Caco-2 (cell line): ENCODE data around the gene PLP2. TPM values are rescaled to one million over a fixed set of nuclear protein-coding genes. Genes with fewer than 3 reads are reported as not detected.

Source experiments
- BruUV-seq: library from RNA; stranded (reverse); fragments of 400-500 nt; replicated peaks from 2 replicates; lab custom pipeline; 2021; lab: Mats Ljungman, UMichigan
- CTCF ChIA-PET: fragments of 300-600 bp; sonication (Branson Sonifier 250); formaldehyde crosslinking; loops from one replicate; lab custom pipeline; 2022; ENCODE audit warnings: antibody characterized with exemption; lab: Charles Lee
- POLR2A ChIA-PET: fragments of 300-600 bp; sonication (Branson Sonifier 250); formaldehyde crosslinking; loops from one replicate; lab custom pipeline; 2022; ENCODE audit warnings: antibody characterized with exemption; lab: Charles Lee
- DNase-seq, 2 experiments: peaks; one replicate each; pipeline versions ENCODE4 v3.0.0 to v3.0.0-alpha.2; 2020 to 2022
- H3K27me3 ChIP-seq: replicated peaks from 2 replicates; pipeline ENCODE4 v1.6.0; 2011; ENCODE audit warnings: low read length; ENCODE audit not compliant: control insufficient read depth, insufficient read depth
- H3K36me3 ChIP-seq: 2 replicates; pipeline ENCODE4 v1.5.1; 2011; ENCODE audit warnings: low read length; ENCODE audit not compliant: control insufficient read depth, insufficient read depth
- H3K4me1 ChIP-seq: fragments of 250-450 bp; sonication (Bioruptor Pico); 2 replicates; pipeline ENCODE4 v1.5.1; 2020; ENCODE audit warnings: mild to moderate bottlenecking
- H3K4me3 ChIP-seq: 2 replicates; pipeline ENCODE4 v1.5.1; 2011; ENCODE audit warnings: low read depth, mild to moderate bottlenecking, control low read depth, low read length
- H3K9me3 ChIP-seq: fragments of 250-450 bp; sonication (Bioruptor Pico); 2 replicates; pipeline ENCODE4 v1.5.1; 2020; ENCODE audit warnings: mild to moderate bottlenecking, moderate library complexity
- H3K27ac Mint-ChIP-seq: one replicate; pipeline ENCODE4 v1.8.0; 2022; ENCODE audit warnings: mixed read lengths; ENCODE audit not compliant: unreplicated experiment
- H3K27me3 Mint-ChIP-seq: one replicate; pipeline ENCODE4 v1.8.0; 2022; ENCODE audit warnings: mixed read lengths; ENCODE audit not compliant: insufficient read depth, unreplicated experiment
- H3K36me3 Mint-ChIP-seq: one replicate; pipeline ENCODE4 v1.8.0; 2022; ENCODE audit warnings: mild to moderate bottlenecking, mixed read lengths; ENCODE audit not compliant: insufficient read depth, unreplicated experiment
- H3K4me1 Mint-ChIP-seq: one replicate; pipeline ENCODE4 v1.8.0; 2022; ENCODE audit warnings: low read depth, mixed read lengths; ENCODE audit not compliant: unreplicated experiment
- H3K4me3 Mint-ChIP-seq: one replicate; pipeline ENCODE4 v1.8.0; 2022; ENCODE audit warnings: mild to moderate bottlenecking, moderate library complexity, mixed read lengths; ENCODE audit not compliant: unreplicated experiment
- H3K9me3 Mint-ChIP-seq: one replicate; pipeline ENCODE4 v1.8.0; 2022; ENCODE audit warnings: mixed read lengths; ENCODE audit not compliant: unreplicated experiment
- intact Hi-C: fragments of 100-400 bp; cut with micrococcal nuclease; formaldehyde crosslinking; loops from one replicate; pipeline ENCODE4 v1.10.0; 2022; ENCODE audit not compliant: unreplicated experiment
- total RNA-seq: library from RNA; stranded (reverse); gene quantifications from 2 replicates; pipeline ENCODE4 v1.2.3, GENCODE V29; 2022
- TF ChIP-seq, protein P1 (sequence below), 2 experiments: fragments of 200-600 bp in 1 of 2; IDR thresholded peaks; 1 replicate in 1 of 2; 2 replicates in 1 of 2; pipeline versions ENCODE4 v1.5.1 to v1.8.0; 2011 to 2022; ENCODE audit warnings: antibody characterized with exemption in 1 of 2, control low read depth in 1 of 2, inconsistent platforms in 1 of 2, low read depth in 1 of 2, low read length in 1 of 2, mild to moderate bottlenecking in 1 of 2, moderate library complexity in 1 of 2; ENCODE audit not compliant: insufficient read depth in 1 of 2, severe bottlenecking in 1 of 2, unreplicated experiment in 1 of 2

PLP2 gene
- total RNA-seq, 1 experiment from 2014 or later: 54.2 TPM

DNA sequence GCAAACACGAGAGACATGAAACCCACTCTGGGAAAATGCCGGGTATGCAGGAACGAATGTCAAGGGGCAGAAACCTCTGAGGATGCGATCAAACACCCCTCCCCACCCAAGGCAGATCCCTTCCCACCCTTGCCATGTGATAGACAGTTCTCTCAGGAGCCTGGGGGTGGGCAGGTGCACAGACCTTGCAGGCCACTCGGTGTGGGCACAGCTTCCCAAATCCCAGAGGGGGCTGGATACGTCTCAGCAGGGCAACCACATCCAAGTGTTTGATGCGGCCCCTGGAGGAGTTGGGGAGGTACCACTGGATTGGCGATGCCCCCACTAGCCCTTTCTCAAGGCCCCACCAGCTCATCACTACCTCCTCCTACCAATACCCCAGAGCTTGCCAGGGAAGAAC, 38.7 kb downstream of the PLP2 start:
- no peaks in the 10 kb centered on the region for H3K36me3 Mint-ChIP-seq
- Histone ChIP-seq H3K9me3 (no peaks in the 10 kb centered on the region), H3K4me1 (no peaks in the 10 kb centered on the region), H3K27me3 (no peaks in the 10 kb centered on the region), H3K36me3 (no peaks in the 10 kb centered on the region), H3K4me3 (no peak overlapping the region)
- no TSS peak for BruUV-seq
- no peaks in the 10 kb centered on the region for H3K27me3 Mint-ChIP-seq
- intact Hi-C loops: no loop called here
- no peak overlapping the region for H3K27ac Mint-ChIP-seq
- DNase-seq: no peak
- no peaks in the 10 kb centered on the region for H3K4me1 Mint-ChIP-seq
- no peaks in the 10 kb centered on the region for H3K9me3 Mint-ChIP-seq
- TF ChIP-seq, protein P1, sequence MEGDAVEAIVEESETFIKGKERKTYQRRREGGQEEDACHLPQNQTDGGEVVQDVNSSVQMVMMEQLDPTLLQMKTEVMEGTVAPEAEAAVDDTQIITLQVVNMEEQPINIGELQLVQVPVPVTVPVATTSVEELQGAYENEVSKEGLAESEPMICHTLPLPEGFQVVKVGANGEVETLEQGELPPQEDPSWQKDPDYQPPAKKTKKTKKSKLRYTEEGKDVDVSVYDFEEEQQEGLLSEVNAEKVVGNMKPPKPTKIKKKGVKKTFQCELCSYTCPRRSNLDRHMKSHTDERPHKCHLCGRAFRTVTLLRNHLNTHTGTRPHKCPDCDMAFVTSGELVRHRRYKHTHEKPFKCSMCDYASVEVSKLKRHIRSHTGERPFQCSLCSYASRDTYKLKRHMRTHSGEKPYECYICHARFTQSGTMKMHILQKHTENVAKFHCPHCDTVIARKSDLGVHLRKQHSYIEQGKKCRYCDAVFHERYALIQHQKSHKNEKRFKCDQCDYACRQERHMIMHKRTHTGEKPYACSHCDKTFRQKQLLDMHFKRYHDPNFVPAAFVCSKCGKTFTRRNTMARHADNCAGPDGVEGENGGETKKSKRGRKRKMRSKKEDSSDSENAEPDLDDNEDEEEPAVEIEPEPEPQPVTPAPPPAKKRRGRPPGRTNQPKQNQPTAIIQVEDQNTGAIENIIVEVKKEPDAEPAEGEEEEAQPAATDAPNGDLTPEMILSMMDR (IDR thresholded peaks at IDR 0.05; ENCODE audit: insufficient read depth in 1 of 2, low read depth in 1 of 2, low read length in 1 of 2, severe bottlenecking in 1 of 2, unreplicated experiment in 1 of 2): no peak
- POLR2A ChIA-PET: no interaction called here
- no peak overlapping the region for H3K4me3 Mint-ChIP-seq
- CTCF ChIA-PET: no interaction called here

DNA sequence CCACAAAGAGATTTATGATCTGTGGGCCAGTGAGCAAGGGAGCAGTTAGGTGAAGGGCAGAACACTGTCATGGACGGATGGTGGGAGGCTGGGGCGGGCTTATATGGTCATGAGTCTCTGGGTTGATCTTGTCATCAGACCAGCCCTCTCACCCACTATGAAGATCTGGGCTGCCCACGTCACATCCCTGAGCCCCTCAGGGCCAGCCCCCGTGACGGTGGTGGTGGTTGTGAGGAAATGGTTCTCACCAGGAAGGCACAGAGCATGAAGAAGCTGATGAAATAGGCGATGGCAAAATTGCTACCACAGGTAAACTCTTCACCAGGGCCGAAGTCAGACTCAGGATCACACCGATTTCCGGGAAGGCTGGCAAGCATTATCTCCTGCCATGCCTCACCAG, 39.4 kb downstream of the PLP2 start:
- ChIA-PET POLR2A (no interaction called here), CTCF (no interaction called here)
- no TSS peak for BruUV-seq
- no peaks in the 10 kb centered on the region for H3K4me1 ChIP-seq
- Mint-ChIP-seq H3K27me3 (no peaks in the 10 kb centered on the region), H3K4me3 (no peak overlapping the region), H3K4me1 (no peaks in the 10 kb centered on the region), H3K27ac (no peak overlapping the region), H3K36me3 (no peaks in the 10 kb centered on the region), H3K9me3 (no peaks in the 10 kb centered on the region)
- no peaks in the 10 kb centered on the region for H3K9me3 ChIP-seq
- TF ChIP-seq, protein P1 (IDR thresholded peaks at IDR 0.05; ENCODE audit: insufficient read depth in 1 of 2, low read depth in 1 of 2, low read length in 1 of 2, severe bottlenecking in 1 of 2, unreplicated experiment in 1 of 2): no peak
- H3K36me3 ChIP-seq: no peaks in the 10 kb centered on the region
- H3K4me3 ChIP-seq: no peak overlapping the region
- no peaks in the 10 kb centered on the region for H3K27me3 ChIP-seq
- intact Hi-C loops: no loop called here
- no peak for DNase-seq

DNA sequence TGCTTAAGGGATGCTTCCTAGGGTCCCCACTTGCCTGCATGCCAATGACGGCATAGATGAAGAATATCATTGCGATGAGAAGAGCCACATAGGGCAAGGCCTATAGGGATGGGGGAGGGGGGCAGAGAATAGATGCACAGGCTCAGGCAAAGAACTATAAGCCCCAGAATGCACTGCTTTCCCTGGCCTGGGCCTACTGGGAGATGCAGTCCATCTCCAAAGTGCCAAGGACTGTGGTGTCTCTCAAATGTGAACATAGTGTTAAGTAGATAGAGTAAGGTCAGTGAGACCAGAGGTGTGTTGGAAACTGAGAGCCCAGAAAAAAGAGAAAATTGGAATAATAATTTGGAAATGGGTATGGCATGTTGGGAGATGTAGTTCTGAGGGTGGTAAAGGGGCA, 40.5 kb downstream of the PLP2 start:
- ChIA-PET POLR2A (no interaction called here), CTCF (no interaction called here)
- Mint-ChIP-seq H3K27ac (no peak overlapping the region), H3K9me3 (no peaks in the 10 kb centered on the region), H3K27me3 (peaks cover 2% of the 10 kb centered on the region), H3K4me1 (no peaks in the 10 kb centered on the region), H3K4me3 (no peak overlapping the region), H3K36me3 (no peaks in the 10 kb centered on the region)
- no peaks in the 10 kb centered on the region for H3K9me3 ChIP-seq
- DNase-seq: no peak
- H3K27me3 ChIP-seq: no peaks in the 10 kb centered on the region
- TF ChIP-seq, protein P1 (IDR thresholded peaks at IDR 0.05; ENCODE audit: insufficient read depth in 1 of 2, low read depth in 1 of 2, low read length in 1 of 2, severe bottlenecking in 1 of 2, unreplicated experiment in 1 of 2): no peak
- intact Hi-C loops: no loop called here
- H3K4me3 ChIP-seq: no peak overlapping the region
- no peaks in the 10 kb centered on the region for H3K4me1 ChIP-seq
- H3K36me3 ChIP-seq: no peaks in the 10 kb centered on the region
- no TSS peak for BruUV-seq
